Choroid plexus epithelial cell (primary cell): ENCODE results near the gene PCDHA8.
"Not testable (repeated sequence)": the region's sequence is repeated elsewhere in the genome, so short reads cannot be mapped to it uniquely, and the experiment has no call there.

ENCODE experiments used
- DNase-seq: peaks from one replicate; pipeline ENCODE4 v3.0.0-alpha.2; 2010; ENCODE audit warnings: low read depth
- H3K4me3 ChIP-seq: 2 replicates; pipeline ENCODE4 v1.5.1; 2011; ENCODE audit warnings: low read depth, mild to moderate bottlenecking, control low read depth, low read length, moderate library complexity
- CTCF ChIP-seq: conservative IDR thresholded peaks from 2 replicates; pipeline ENCODE4 v1.5.1; 2011; ENCODE audit warnings: low read depth, mild to moderate bottlenecking, control low read depth, inconsistent platforms, low read length, moderate library complexity

The PCDHA8 gene

DNA sequence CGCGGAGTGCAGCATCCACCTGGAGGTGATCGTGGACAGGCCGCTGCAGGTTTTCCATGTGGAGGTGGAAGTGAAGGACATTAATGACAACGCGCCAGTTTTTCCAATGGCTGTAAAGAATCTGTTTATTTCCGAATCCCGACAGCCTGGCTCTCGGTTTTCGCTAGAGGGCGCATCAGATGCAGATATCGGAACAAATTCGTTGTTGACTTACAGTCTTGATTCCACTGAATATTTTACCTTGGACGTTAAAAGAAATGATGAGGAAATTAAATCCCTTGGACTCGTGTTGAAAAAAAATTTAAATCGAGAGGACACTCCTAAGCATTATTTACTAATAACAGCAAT lies 39.5 kb upstream of the PCDHA8 start:
- H3K4me3 ChIP-seq = no peak overlapping the region
- TF ChIP-seq CTCF = no peak
- peak; percentile 2 for DNase-seq

DNA sequence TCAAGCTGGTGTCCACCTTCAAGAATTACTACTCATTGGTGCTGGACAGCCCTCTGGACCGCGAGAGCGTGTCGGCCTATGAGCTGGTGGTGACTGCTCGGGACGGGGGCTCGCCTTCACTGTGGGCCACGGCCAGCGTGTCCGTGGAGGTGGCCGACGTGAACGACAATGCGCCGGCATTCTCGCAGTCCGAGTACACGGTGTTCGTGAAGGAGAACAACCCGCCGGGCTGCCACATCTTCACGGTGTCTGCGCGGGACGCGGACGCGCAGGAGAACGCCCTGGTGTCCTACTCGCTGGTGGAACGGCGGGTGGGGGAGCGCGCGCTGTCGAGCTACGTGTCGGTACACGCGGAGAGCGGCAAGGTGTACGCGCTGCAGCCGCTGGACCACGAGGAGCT lies 38.6 kb upstream of the PCDHA8 start:
- DNase-seq, H3K4me3 ChIP-seq: not testable (repeated sequence)

DNA sequence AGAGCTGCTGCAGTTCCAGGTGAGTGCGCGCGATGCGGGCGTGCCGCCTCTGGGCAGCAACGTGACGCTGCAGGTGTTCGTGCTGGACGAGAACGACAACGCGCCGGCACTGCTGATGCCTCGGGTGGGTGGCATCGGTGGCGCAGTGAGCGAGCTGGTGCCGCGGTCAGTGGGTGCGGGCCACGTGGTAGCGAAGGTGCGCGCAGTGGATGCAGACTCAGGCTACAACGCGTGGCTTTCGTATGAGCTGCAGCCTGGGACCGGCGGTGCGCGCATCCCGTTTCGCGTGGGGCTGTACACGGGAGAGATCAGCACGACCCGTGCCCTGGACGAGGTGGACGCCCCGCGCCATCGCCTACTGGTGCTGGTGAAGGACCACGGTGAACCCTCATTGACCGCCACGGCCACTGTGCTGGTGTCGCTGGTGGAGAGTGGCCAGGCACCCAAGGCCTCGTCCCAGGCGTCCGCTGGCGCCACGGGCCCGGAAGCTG lies 38.2 kb upstream of the PCDHA8 start:
- no peak for TF ChIP-seq CTCF
- DNase-seq = no peak
- no peak overlapping the region for H3K4me3 ChIP-seq

DNA sequence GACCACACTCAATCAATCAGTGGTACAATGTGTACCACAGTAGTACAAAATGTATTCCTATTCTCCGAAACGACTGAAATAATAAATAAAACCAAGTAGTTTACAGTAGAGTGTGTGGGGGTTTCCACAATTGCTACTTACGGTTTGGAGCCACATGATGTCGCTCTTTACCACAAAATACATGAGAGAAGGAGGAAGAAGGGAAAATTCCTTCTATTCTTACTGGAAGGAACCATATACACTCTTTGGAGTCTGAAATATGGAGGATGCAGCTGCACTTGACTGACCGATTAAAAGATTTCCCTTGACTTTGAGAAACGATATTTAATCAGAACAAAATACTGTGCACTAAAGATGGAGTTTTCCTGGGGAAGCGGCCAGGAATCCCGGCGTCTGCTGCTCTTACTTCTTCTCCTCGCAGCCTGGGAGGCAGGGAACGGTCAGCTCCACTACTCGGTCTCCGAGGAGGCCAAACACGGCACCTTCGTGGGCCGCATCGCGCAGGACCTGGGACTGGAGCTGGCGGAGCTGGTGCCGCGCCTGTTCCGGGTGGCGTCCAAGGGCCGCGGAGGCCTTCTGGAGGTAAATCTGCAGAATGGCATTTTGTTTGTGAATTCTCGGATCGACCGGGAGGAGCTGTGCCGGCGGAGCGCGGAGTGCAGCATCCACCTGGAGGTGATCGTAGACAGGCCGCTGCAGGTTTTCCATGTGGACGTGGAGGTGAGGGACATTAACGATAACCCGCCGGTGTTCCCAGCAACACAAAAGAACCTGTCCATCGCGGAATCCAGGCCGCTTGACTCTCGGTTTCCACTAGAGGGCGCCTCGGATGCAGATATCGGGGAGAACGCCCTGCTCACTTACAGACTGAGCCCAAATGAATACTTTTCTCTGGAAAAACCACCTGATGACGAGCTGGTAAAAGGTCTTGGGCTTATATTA lies 33.9 kb upstream of the PCDHA8 start, which contains the start of gene PCDHA4:
PCDHA4 (plus strand) TSS at position 235 of the 942 bp plus-strand sequence.
- no peak within 1 kb of the TSS for H3K4me3 ChIP-seq
- DNase-seq = peak; percentile 4
- TF ChIP-seq CTCF = peak; percentile 18

DNA sequence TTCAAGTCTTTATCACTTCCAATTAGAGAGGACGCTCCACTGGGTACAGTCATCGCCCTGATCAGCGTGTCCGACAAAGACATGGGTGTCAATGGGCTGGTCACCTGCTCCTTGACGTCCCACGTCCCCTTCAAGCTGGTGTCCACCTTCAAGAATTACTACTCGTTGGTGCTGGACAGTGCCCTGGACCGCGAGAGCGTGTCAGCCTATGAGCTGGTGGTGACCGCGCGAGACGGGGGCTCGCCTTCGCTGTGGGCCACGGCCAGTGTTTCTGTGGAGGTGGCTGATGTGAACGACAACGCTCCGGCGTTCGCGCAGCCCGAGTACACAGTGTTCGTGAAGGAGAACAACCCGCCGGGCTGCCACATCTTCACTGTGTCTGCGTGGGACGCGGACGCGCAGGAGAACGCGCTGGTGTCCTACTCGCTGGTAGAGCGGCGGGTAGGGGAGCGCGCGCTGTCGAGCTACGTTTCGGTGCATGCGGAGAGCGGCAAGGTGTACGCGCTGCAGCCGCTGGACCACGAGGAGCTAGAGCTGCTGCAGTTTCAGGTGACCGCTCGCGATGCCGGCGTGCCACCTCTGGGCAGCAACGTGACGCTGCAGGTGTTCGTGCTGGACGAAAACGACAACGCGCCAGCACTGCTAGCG lies 32.6 kb upstream of the PCDHA8 start:
- not testable (repeated sequence) for H3K4me3 ChIP-seq, DNase-seq

GRCh38 chr5:140808889-140809291 lies 32.1 kb upstream of the PCDHA8 start:
- TF ChIP-seq CTCF = no peak
- H3K4me3 ChIP-seq = no peak overlapping the region
- DNase-seq = no peak

- DNase-seq = peak; percentile 7
- TF ChIP-seq CTCF = peak; percentile 50
Observed at GRCh38 chr5:140821375-140822280, 19.4 kb upstream of the PCDHA8 start, which contains the start of gene PCDHA5. Gene PCDHA5 (plus strand): TSS chr5:140821613.

More at GRCh38 chr5:140821375-140822280, 19.4 kb upstream of the PCDHA8 start, which contains the start of gene PCDHA5:
- no peak within 1 kb of the TSS for H3K4me3 ChIP-seq
